ENCODE measurements around the gene PM20D2.

DNA sequence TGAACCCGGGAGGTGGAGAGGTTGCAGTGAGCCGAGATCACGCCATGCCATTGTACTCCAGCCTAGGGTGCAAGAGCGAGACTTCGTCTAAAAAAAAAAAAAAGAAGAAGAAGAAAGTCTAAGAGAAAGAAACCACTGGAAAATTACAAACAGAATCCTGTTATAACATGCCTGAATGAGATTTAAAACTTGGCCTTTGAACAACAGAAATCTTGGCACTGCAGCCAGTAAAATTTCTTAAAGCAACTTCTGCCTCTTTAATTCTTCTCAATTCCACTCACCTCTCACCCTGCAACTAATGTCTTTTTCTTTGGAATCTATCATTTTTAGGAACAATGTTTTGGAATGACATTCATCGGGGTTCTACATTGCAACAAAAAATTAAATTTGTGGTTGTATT, 26.3 kb downstream of the PM20D2 start:
- TF ChIP-seq, protein P1, sequence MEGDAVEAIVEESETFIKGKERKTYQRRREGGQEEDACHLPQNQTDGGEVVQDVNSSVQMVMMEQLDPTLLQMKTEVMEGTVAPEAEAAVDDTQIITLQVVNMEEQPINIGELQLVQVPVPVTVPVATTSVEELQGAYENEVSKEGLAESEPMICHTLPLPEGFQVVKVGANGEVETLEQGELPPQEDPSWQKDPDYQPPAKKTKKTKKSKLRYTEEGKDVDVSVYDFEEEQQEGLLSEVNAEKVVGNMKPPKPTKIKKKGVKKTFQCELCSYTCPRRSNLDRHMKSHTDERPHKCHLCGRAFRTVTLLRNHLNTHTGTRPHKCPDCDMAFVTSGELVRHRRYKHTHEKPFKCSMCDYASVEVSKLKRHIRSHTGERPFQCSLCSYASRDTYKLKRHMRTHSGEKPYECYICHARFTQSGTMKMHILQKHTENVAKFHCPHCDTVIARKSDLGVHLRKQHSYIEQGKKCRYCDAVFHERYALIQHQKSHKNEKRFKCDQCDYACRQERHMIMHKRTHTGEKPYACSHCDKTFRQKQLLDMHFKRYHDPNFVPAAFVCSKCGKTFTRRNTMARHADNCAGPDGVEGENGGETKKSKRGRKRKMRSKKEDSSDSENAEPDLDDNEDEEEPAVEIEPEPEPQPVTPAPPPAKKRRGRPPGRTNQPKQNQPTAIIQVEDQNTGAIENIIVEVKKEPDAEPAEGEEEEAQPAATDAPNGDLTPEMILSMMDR (IDR thresholded peaks at IDR 0.05): no peak
- TF ChIP-seq EP300 (IDR thresholded peaks at IDR 0.05): no peak
